Measurements from ENCODE around the gene TEPSIN.

- TF ChIP-seq CTCF (IDR thresholded peaks at IDR 0.05 in 4 of 5, conservative IDR thresholded peaks at IDR 0.05 in 1 of 5) (no peak), POLR2A (IDR thresholded peaks at IDR 0.05) (no peak)
These were observed 32.2 kb downstream of the TEPSIN start for GRCh38 chr17:81206657-81207056.
